ENCODE measurements around the gene PCNX2. TPM values are rescaled to one million over a fixed set of nuclear protein-coding genes. Genes with fewer than 3 reads are reported as not detected.
"Not testable (repeated sequence)": the region's sequence is repeated elsewhere in the genome, so short reads cannot be mapped to it uniquely, and the experiment has no call there.

The PCNX2 gene
- total RNA-seq, 1 donor from 2014 or later = 17.2 TPM

DNA sequence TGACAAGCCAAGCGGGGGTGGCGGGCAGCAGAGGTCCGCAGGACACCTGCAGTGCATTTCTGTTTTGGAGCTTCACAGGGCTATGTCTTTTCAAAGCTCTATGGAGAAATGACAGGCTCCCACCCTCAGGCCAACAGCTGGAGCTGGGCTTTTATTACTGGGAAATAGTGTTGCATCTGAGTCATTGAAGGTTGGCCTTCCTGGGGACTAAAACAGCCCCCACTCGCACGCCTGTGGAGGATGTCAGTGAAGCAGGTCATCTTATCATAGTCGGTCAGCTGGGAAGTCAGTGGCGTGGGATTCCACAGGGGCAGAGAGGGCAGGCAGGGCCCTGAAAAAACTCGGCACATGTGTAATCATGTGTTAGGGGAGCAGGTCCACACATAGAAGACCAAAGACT, 289.8 kb downstream of the PCNX2 start:
- Mint-ChIP-seq H3K4me1 (ENCODE audit: unreplicated experiment) (peaks cover 11% of the 10 kb centered on the region), H3K4me3 (ENCODE audit: unreplicated experiment) (no peak overlapping the region), H3K9me3 (ENCODE audit: unreplicated experiment) (peaks cover 6% of the 10 kb centered on the region), H3K36me3 (ENCODE audit: unreplicated experiment) (peaks cover 7% of the 10 kb centered on the region), H3K27ac (ENCODE audit: unreplicated experiment) (no peak overlapping the region), H3K27me3 (ENCODE audit: unreplicated experiment) (no peaks in the 10 kb centered on the region)
- no peak for DNase-seq (ENCODE audit: extremely low spot score, unreplicated experiment)
- TF ChIP-seq, protein P1, sequence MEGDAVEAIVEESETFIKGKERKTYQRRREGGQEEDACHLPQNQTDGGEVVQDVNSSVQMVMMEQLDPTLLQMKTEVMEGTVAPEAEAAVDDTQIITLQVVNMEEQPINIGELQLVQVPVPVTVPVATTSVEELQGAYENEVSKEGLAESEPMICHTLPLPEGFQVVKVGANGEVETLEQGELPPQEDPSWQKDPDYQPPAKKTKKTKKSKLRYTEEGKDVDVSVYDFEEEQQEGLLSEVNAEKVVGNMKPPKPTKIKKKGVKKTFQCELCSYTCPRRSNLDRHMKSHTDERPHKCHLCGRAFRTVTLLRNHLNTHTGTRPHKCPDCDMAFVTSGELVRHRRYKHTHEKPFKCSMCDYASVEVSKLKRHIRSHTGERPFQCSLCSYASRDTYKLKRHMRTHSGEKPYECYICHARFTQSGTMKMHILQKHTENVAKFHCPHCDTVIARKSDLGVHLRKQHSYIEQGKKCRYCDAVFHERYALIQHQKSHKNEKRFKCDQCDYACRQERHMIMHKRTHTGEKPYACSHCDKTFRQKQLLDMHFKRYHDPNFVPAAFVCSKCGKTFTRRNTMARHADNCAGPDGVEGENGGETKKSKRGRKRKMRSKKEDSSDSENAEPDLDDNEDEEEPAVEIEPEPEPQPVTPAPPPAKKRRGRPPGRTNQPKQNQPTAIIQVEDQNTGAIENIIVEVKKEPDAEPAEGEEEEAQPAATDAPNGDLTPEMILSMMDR (IDR thresholded peaks at IDR 0.05) = no peak

DNA sequence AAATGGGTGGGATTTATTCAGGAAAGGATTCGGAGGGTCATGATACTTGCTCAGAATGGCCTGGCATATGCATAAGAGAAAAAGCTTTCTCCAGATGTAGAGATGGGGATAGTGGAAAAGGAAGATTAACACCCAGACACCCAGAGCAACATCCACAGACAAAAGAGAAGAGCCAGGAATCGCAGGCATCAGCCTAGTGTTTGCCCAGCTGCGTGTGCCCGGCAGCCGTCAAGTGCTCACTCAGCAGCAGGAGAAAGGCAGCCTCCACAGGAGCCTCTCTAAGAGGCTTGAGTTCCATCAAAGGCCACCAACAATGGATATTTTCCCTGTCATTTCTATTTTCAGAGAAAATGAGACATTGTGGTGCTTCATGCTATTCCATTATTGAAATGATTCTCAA, 290.4 kb downstream of the PCNX2 start:
- H3K9me3 Mint-ChIP-seq (ENCODE audit: unreplicated experiment) = peaks cover 6% of the 10 kb centered on the region
- DNase-seq (ENCODE audit: extremely low spot score, unreplicated experiment) = no peak
- TF ChIP-seq, protein P1 (IDR thresholded peaks at IDR 0.05) = no peak
- no peaks in the 10 kb centered on the region for H3K27me3 Mint-ChIP-seq (ENCODE audit: unreplicated experiment)
- peaks cover 9% of the 10 kb centered on the region for H3K4me1 Mint-ChIP-seq (ENCODE audit: unreplicated experiment)
- H3K4me3 Mint-ChIP-seq (ENCODE audit: unreplicated experiment) = no peak overlapping the region
- H3K27ac Mint-ChIP-seq (ENCODE audit: unreplicated experiment) = no peak overlapping the region
- peaks cover 12% of the 10 kb centered on the region for H3K36me3 Mint-ChIP-seq (ENCODE audit: unreplicated experiment)

GRCh38 chr1:233004451-233004850, 291.1 kb downstream of the PCNX2 start:
- TF ChIP-seq, protein P1 (IDR thresholded peaks at IDR 0.05) = no peak
- Mint-ChIP-seq H3K36me3 (ENCODE audit: unreplicated experiment) (peaks cover 19% of the 10 kb centered on the region), H3K4me3 (ENCODE audit: unreplicated experiment) (no peak overlapping the region), H3K9me3 (ENCODE audit: unreplicated experiment) (peaks cover 6% of the 10 kb centered on the region), H3K27ac (ENCODE audit: unreplicated experiment) (no peak overlapping the region), H3K4me1 (ENCODE audit: unreplicated experiment) (peaks cover 9% of the 10 kb centered on the region), H3K27me3 (ENCODE audit: unreplicated experiment) (no peaks in the 10 kb centered on the region)
- DNase-seq (ENCODE audit: extremely low spot score, unreplicated experiment) = no peak

DNA sequence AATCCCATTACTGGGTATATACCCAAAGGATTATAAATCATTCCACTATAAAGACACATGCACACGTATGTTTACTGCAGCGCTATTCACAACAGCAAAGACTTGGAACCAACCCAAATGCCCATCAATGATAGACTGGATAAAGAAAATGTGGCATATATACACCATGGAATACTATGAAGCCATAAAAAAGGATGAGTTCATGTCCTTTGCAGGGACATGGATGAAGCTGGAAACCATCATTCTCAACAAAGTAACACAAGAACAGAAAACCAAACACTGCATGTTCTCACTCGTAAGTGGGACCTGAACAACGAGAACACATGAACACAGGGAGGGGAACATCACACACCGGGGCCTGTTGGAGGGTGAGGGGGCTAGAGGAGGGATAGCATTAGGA, 291.9 kb downstream of the PCNX2 start:
- H3K9me3 Mint-ChIP-seq (ENCODE audit: unreplicated experiment); H3K4me1 Mint-ChIP-seq (ENCODE audit: unreplicated experiment); H3K4me3 Mint-ChIP-seq (ENCODE audit: unreplicated experiment); H3K27me3 Mint-ChIP-seq (ENCODE audit: unreplicated experiment); H3K27ac Mint-ChIP-seq (ENCODE audit: unreplicated experiment); DNase-seq (ENCODE audit: extremely low spot score, unreplicated experiment): not testable (repeated sequence)
- H3K36me3 Mint-ChIP-seq (ENCODE audit: unreplicated experiment) = peaks cover 25% of the 10 kb centered on the region

DNA sequence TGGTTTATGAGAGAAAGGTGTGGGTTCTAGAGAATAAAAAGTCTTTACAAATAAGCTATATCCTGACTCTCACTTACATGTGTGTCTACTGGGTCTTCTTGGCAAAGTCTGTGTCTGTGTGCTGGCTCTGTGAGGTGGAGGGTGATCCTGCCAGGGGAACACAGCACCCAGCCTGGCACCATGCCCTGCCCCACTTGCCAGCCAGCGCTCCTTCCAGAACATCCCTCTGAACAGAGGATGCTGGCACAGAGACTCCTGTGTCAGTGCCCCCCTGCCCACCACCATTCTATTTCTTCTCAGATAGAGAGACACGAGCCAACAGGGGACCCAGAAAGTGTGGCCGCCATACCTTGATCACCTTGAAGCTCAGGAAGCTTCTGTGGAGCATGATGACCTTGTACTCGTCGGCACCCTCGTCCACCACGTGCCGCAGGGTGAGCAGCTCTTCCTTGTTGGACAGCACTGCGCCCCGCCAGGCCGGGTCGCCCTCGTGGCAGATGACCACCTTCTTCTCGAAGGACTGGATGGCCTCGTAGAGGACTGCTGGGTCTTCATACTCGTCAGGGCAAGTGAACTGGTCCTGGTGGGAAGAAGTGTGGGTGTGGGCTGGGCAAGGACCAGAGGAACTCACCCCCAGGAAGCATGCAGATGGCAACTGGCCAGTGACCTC, 295.4 kb downstream of the PCNX2 start:
- Mint-ChIP-seq H3K27ac (ENCODE audit: unreplicated experiment) (no peak overlapping the region), H3K4me1 (ENCODE audit: unreplicated experiment) (peaks cover 2% of the 10 kb centered on the region), H3K9me3 (ENCODE audit: unreplicated experiment) (peaks cover 6% of the 10 kb centered on the region), H3K4me3 (ENCODE audit: unreplicated experiment) (no peak overlapping the region), H3K27me3 (ENCODE audit: unreplicated experiment) (no peaks in the 10 kb centered on the region), H3K36me3 (ENCODE audit: unreplicated experiment) (peaks cover 43% of the 10 kb centered on the region)
- TF ChIP-seq, protein P1 (IDR thresholded peaks at IDR 0.05) = no peak
- DNase-seq (ENCODE audit: extremely low spot score, unreplicated experiment) = no peak
